GM12878 (cell line): ENCODE measurements around the gene RPA3. TPM values are rescaled to one million over a fixed set of nuclear protein-coding genes. Genes with fewer than 3 reads are reported as not detected.
A peak's percentile ranks its signal among the peaks of the same experiment; 100 is the strongest.

Source experiments
- ATAC-seq: fragments of 200-7000 bp; cut with Tn5 transposase; 3 replicates; pipeline ENCODE4 v1.9.1; 2020; ENCODE audit warnings: mild to moderate bottlenecking, moderate library complexity
- BruUV-seq: library from RNA; stranded (reverse); fragments of 400-500 nt; replicated peaks from 2 replicates; lab custom pipeline; 2021; lab: Mats Ljungman, UMichigan
- CTCF ChIA-PET: fragments of 300-600 bp; sonication (Branson Sonifier 250); formaldehyde crosslinking; extraction: SDS; loops from one replicate; lab custom pipeline; 2021; ENCODE audit warnings: inconsistent platforms; lab: Yijun Ruan, JAX
- POLR2A ChIA-PET: fragments of 350-600 bp; formaldehyde crosslinking; extraction: SDS; loops from one replicate; lab custom pipeline; 2021; ENCODE audit warnings: inconsistent platforms; lab: Charles Lee
- RAD21 ChIA-PET: fragments of 300-600 bp; sonication (Branson Sonifier 250); formaldehyde crosslinking; loops from one replicate; lab custom pipeline; 2023; ENCODE audit warnings: antibody characterized with exemption; ENCODE audit not compliant: unreplicated experiment; lab: Charles Lee
- SMC1A ChIA-PET: fragments of 300-600 bp; sonication (Branson Sonifier 250); formaldehyde crosslinking; loops from one replicate; lab custom pipeline; 2023; ENCODE audit not compliant: unreplicated experiment, uncharacterized antibody; lab: Charles Lee
- DNase-seq: peaks from one replicate; pipeline ENCODE4 v3.0.0-alpha.2; 2011; ENCODE audit warnings: low read depth, low spot score
- FAIRE-seq: peaks from 3 replicates; lab custom pipeline; 2011; peaks lifted over from hg19 to GRCh38; lab: Jason Lieb, UNC
- H2AFZ ChIP-seq: 2 replicates; pipeline ENCODE4 v1.6.0; 2011; ENCODE audit warnings: low read depth, low read length, control low read depth; ENCODE audit not compliant: control insufficient read depth
- H3K27ac ChIP-seq: 2 replicates; pipeline ENCODE4 v1.5.1; 2011; ENCODE audit warnings: control low read depth; ENCODE audit not compliant: control insufficient read depth, insufficient read depth
- H3K27me3 ChIP-seq, 2 experiments: replicated peaks in 1 of 2; 2 replicates each; pipeline versions ENCODE4 v1.6.0 to v1.6.1; 2011; ENCODE audit warnings: low read length in 1 of 2; ENCODE audit not compliant: control insufficient read depth in 2 of 2, insufficient read depth in 2 of 2
- H3K36me3 ChIP-seq, 2 experiments: 2 replicates each; pipeline ENCODE4 v1.5.1; 2011; ENCODE audit warnings: low read length in 1 of 2; ENCODE audit not compliant: control insufficient read depth in 2 of 2, insufficient read depth in 2 of 2
- H3K4me1 ChIP-seq: 2 replicates; pipeline ENCODE4 v1.6.1; 2011; ENCODE audit warnings: mild to moderate bottlenecking, low read length, moderate library complexity, mixed read lengths; ENCODE audit not compliant: control insufficient read depth, insufficient read depth
- H3K4me2 ChIP-seq: 2 replicates; pipeline ENCODE4 v1.6.0; 2011; ENCODE audit warnings: control low read depth; ENCODE audit not compliant: control insufficient read depth, insufficient read depth
- H3K4me3 ChIP-seq: fragments of 200-600 bp; sonication (generic); 2 replicates; pipeline ENCODE4 v1.5.1; 2016
- H3K79me2 ChIP-seq: 2 replicates; pipeline ENCODE4 v1.6.0; 2011; ENCODE audit warnings: low read length; ENCODE audit not compliant: control insufficient read depth, insufficient read depth
- H3K9ac ChIP-seq: 2 replicates; pipeline ENCODE4 v1.8.0; 2011; ENCODE audit warnings: low read length, control low read depth, mixed read lengths; ENCODE audit not compliant: control insufficient read depth, insufficient read depth
- H3K9me3 ChIP-seq: replicated peaks from 3 replicates; pipeline ENCODE4 v1.5.1; 2011; ENCODE audit warnings: mild to moderate bottlenecking, low read length; ENCODE audit not compliant: control insufficient read depth, insufficient read depth
- H4K20me1 ChIP-seq: 2 replicates; pipeline ENCODE4 v1.6.0; 2011; ENCODE audit not compliant: control insufficient read depth, insufficient read depth
- CREB1 ChIP-seq: IDR thresholded peaks from 2 replicates; pipeline ENCODE4 v1.6.1; 2012; ENCODE audit warnings: low read depth, mild to moderate bottlenecking, inconsistent platforms
- DPF2 ChIP-seq: fragments of 450-650 bp; IDR thresholded peaks from 2 replicates; pipeline ENCODE4 v1.6.1; 2017; ENCODE audit warnings: mild to moderate bottlenecking
- FOXK2 ChIP-seq: fragments of 450-650 bp; IDR thresholded peaks from 2 replicates; pipeline ENCODE4 v1.6.1; 2017; ENCODE audit warnings: mild to moderate bottlenecking, moderate library complexity
- MLLT1 ChIP-seq: fragments of 450-650 bp; IDR thresholded peaks from 2 replicates; pipeline ENCODE4 v1.6.1; 2016; ENCODE audit warnings: mild to moderate bottlenecking
- MTA2 ChIP-seq: fragments of 450-650 bp; IDR thresholded peaks from 2 replicates; pipeline ENCODE4 v1.6.1; 2016; ENCODE audit warnings: low read depth, mild to moderate bottlenecking, moderate library complexity
- NR2F1 ChIP-seq: fragments of 450-650 bp; conservative IDR thresholded peaks from 2 replicates; pipeline ENCODE4 v1.6.1; 2017; ENCODE audit warnings: mild to moderate bottlenecking
- PAX8 ChIP-seq: fragments of 450-650 bp; IDR thresholded peaks from 2 replicates; pipeline ENCODE4 v1.6.1; 2017; ENCODE audit warnings: mild to moderate bottlenecking, moderate library complexity
- RAD51 ChIP-seq: fragments of 450-650 bp; IDR thresholded peaks from 2 replicates; pipeline ENCODE4 v1.6.1; 2016; ENCODE audit warnings: moderate library complexity, mild to moderate bottlenecking, inconsistent platforms
- WGBS: methylation state at CpG from one replicate; pipeline ENCODE4 v1.1.6; 2016; ENCODE audit warnings: low lambda C conversion rate; ENCODE audit not compliant: insufficient replicate concordance, insufficient coverage; ENCODE audit errors: missing lambda C conversion rate; 5-methylcytosine and 5-hydroxymethylcytosine counted together
- in situ Hi-C: fragments of 300-500 bp; cut with MboI; formaldehyde crosslinking; loops from 9 replicates; pipeline ENCODE4 v1.14.3; 2018; ENCODE audit warnings: mixed read lengths
- intact Hi-C: fragments of 100-400 bp; cut with micrococcal nuclease; formaldehyde crosslinking; loops from one replicate; pipeline ENCODE4 v1.14.2; 2022; ENCODE audit not compliant: unreplicated experiment
- polyA plus RNA-seq, 11 experiments: library from polyadenylated mRNA; depleted of rRNA in 4 of 11; unstranded in 6 of 11; stranded (reverse) in 5 of 11; fragments of >200 nt; fragmentation: Nextera tagmentation in 4 of 11; fragmentation: Illumina TruSeq in 1 of 11; extraction: Ambion mirVana in 4 of 11; extraction: Trizol in 1 of 11; gene quantifications; 1 replicate in 1 of 11; 2 replicates in 10 of 11; pipeline versions ENCODE4 v1.2.1 to v1.2.3, GENCODE V29; 2011 to 2016; ENCODE audit warnings: inconsistent platforms in 2 of 11, missing spikeins in 2 of 11, low read depth in 1 of 11
- total RNA-seq, 4 experiments: library from RNA; depleted of rRNA in 3 of 4; stranded (reverse); fragments of >200 nt in 3 of 4; fragmentation: Illumina TruSeq in 1 of 4; extraction: Trizol in 1 of 4; gene quantifications; 2 replicates each; pipeline versions ENCODE4 v1.2.1 to v1.2.3, GENCODE V29; 2013 to 2021

The RPA3 gene
- total and polyA plus RNA-seq, 10 of the 15 experiments (the other 5 are each of a cell fraction or from before 2014, with no cell fraction given), result 60.2 to 343 (median 112) TPM

- Histone ChIP-seq H3K4me2 (no peak overlapping the region), H3K4me3 (no peak overlapping the region), H3K27ac (no peak overlapping the region), H4K20me1 (no peaks in the 10 kb centered on the region), H3K9me3 (no peaks in the 10 kb centered on the region), H2AFZ (no peak overlapping the region; the same call in 1 of the 2 replicates), H3K27me3 (no peaks in the 10 kb centered on the region), H3K4me1 (no peaks in the 10 kb centered on the region), H3K79me2 (no peaks in the 10 kb centered on the region), H3K36me3 (no peaks in the 10 kb centered on the region), H3K9ac (no peak overlapping the region)
- no peak for FAIRE-seq
- ChIA-PET CTCF (interaction anchor here (0.7 to 1.7 kb wide), 4 partner anchors 12 to 64 kb away, joined by 3 to 7 read pairs (median 3); no protein-coding TSS in a partner anchor), RAD21 (interaction anchor here (0.9 to 1.5 kb wide), 3 partner anchors 15 to 26 kb away, joined by 3 to 6 read pairs (median 3); no protein-coding TSS in a partner anchor), SMC1A (interaction anchor here (0.8 to 2.2 kb wide), 7 partner anchors 12 to 444 kb away, joined by 3 to 16 read pairs (median 3); no protein-coding TSS in a partner anchor), POLR2A (interaction anchor here (0.5 to 1.3 kb wide), 4 partner anchors 10 to 1511 kb away, joined by 3 read pairs; no protein-coding TSS in a partner anchor)
- whole genome bisulfite sequencing, result 98% methylated on average over 4 of the region's 4 CpGs
- DNase-seq, result no peak
- TF ChIP-seq NR2F1, result no peak
- intact Hi-C loops, result no loop called here
- ATAC-seq, result peak; percentile 42; the same call in 2 of the 3 replicates
- BruUV-seq, result no TSS peak
- in situ Hi-C loops, result no loop called here
Measured at GRCh38 chr7:7745966-7746365, 27.6 kb upstream of the RPA3 start.

DNA sequence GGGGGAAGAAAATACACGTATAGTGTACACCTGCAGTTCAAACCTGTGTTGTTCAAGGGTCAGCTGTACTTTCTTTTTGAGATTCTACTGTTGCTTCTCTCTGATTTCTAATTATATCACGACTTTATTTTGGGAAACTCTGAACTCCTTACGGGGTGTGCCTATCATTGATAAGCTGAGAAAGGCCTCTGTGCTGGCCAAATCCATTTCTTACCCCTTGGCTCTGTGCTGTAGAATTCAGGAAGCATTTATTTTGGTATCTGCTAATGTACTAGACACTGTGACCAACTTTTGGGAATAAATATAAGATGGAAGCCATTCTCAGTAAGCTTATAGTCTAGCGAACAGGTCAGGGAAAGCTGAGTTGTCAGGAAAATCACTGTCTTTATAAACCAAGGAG, 26.9 kb upstream of the RPA3 start:
- Histone ChIP-seq H4K20me1 (no peaks in the 10 kb centered on the region), H3K4me1 (no peaks in the 10 kb centered on the region), H3K4me3 (no peak overlapping the region), H3K9ac (no peak overlapping the region), H3K36me3 (no peaks in the 10 kb centered on the region), H3K4me2 (no peak overlapping the region), H3K27ac (no peak overlapping the region), H3K9me3 (no peaks in the 10 kb centered on the region), H3K79me2 (no peaks in the 10 kb centered on the region), H3K27me3 (no peaks in the 10 kb centered on the region), H2AFZ (no peak overlapping the region)
- FAIRE-seq (no peak), DNase-seq (no peak), ATAC-seq (no peak)
- ChIA-PET POLR2A (interaction anchor here (1.1 to 1.3 kb wide), 2 partner anchors 9 to 12 kb away, joined by 3 read pairs; no protein-coding TSS in a partner anchor), CTCF (interaction anchor here (0.7 to 1.9 kb wide), 5 partner anchors 11 to 445 kb away, joined by 3 to 7 read pairs (median 3); no protein-coding TSS in a partner anchor), SMC1A (interaction anchor here (0.8 to 2.2 kb wide), 12 partner anchors 11 to 445 kb away, joined by 3 to 16 read pairs (median 3); no protein-coding TSS in a partner anchor), RAD21 (interaction anchor here (0.7 to 1.5 kb wide), 4 partner anchors 16 to 64 kb away, joined by 3 to 6 read pairs (median 4); no protein-coding TSS in a partner anchor)
- no TSS peak for BruUV-seq
- no peak for TF ChIP-seq MTA2
- TF ChIP-seq FOXK2, result no peak
- no peak for TF ChIP-seq CREB1
- TF ChIP-seq DPF2, result no peak
- no peak for TF ChIP-seq PAX8
- TF ChIP-seq RAD51, result no peak
- no peak for TF ChIP-seq MLLT1
- 88% methylated on average over 4 of the region's 4 CpGs for WGBS
- intact Hi-C loops, result no loop called here
- in situ Hi-C loops, result no loop called here
